Trophoblast cell (in vitro differentiated cells and primary cell): Measurements from ENCODE around the gene GABRB2.

Experiments
- DNase-seq, 2 donors: peaks; one replicate each; pipeline ENCODE4 v3.0.0-alpha.2; 2016
- H2AFZ ChIP-seq: 2 replicates; pipeline ENCODE4 v1.6.1; 2013; ENCODE audit warnings: low read length, moderate library complexity, mild to moderate bottlenecking; ENCODE audit not compliant: insufficient read depth, poor library complexity
- H2AK5ac ChIP-seq: 2 replicates; pipeline ENCODE4 v1.6.1; 2013; ENCODE audit warnings: mild to moderate bottlenecking, low read length
- H2BK120ac ChIP-seq: 2 replicates; pipeline ENCODE4 v1.6.1; 2013; ENCODE audit warnings: low read length, mild to moderate bottlenecking, moderate library complexity; ENCODE audit not compliant: insufficient read depth, poor library complexity
- H2BK12ac ChIP-seq: 2 replicates; pipeline ENCODE4 v1.6.1; 2013; ENCODE audit warnings: mild to moderate bottlenecking, low read length, moderate library complexity
- H2BK5ac ChIP-seq: 2 replicates; pipeline ENCODE4 v1.6.1; 2013; ENCODE audit warnings: low read length, low read depth, moderate library complexity, mild to moderate bottlenecking; ENCODE audit not compliant: poor library complexity
- H3K14ac ChIP-seq: 2 replicates; pipeline ENCODE4 v1.6.1; 2013; ENCODE audit warnings: mild to moderate bottlenecking, low read length
- H3K18ac ChIP-seq: 2 replicates; pipeline ENCODE4 v1.6.1; 2013; ENCODE audit warnings: mild to moderate bottlenecking, low read length
- H3K23ac ChIP-seq: 2 replicates; pipeline ENCODE4 v1.6.1; 2013; ENCODE audit warnings: low read length
- H3K27ac ChIP-seq: 2 replicates; pipeline ENCODE4 v1.5.1; 2013; ENCODE audit warnings: low read depth, mild to moderate bottlenecking, inconsistent platforms, low read length, moderate library complexity
- H3K27me3 ChIP-seq: 2 replicates; pipeline ENCODE4 v1.6.1; 2013; ENCODE audit warnings: inconsistent platforms, mild to moderate bottlenecking, low read length, moderate library complexity; ENCODE audit not compliant: insufficient read depth
- H3K36me3 ChIP-seq, 2 experiments: 1 replicate in 1 of 2; 2 replicates in 1 of 2; pipeline ENCODE4 v1.6.1; 2013; ENCODE audit warnings: low read length in 2 of 2, mild to moderate bottlenecking in 2 of 2, moderate library complexity in 1 of 2; ENCODE audit not compliant: insufficient read depth in 2 of 2, control insufficient read depth in 1 of 2
- H3K4ac ChIP-seq: 2 replicates; pipeline ENCODE4 v1.6.1; 2013; ENCODE audit warnings: low read depth, mild to moderate bottlenecking, low read length, moderate library complexity
- H3K4me1 ChIP-seq, 2 experiments: 1 replicate in 1 of 2; 2 replicates in 1 of 2; pipeline ENCODE4 v1.6.1; 2013; ENCODE audit warnings: low read length in 2 of 2, mild to moderate bottlenecking in 2 of 2, moderate library complexity in 1 of 2; ENCODE audit not compliant: insufficient read depth in 2 of 2, control insufficient read depth in 1 of 2
- H3K4me2 ChIP-seq: 2 replicates; pipeline ENCODE4 v1.6.1; 2013; ENCODE audit warnings: inconsistent platforms, mild to moderate bottlenecking, low read length, moderate library complexity
- H3K4me3 ChIP-seq: 2 replicates; pipeline ENCODE4 v1.5.1; 2013; ENCODE audit warnings: mild to moderate bottlenecking, low read depth, low read length, inconsistent platforms
- H3K79me1 ChIP-seq: one replicate; pipeline ENCODE4 v1.6.1; 2013; ENCODE audit warnings: low read length
- H3K79me2 ChIP-seq: 2 replicates; pipeline ENCODE4 v1.6.1; 2013; ENCODE audit warnings: low read length, mild to moderate bottlenecking; ENCODE audit not compliant: control insufficient read depth, insufficient read depth, poor library complexity
- H3K9ac ChIP-seq: 2 replicates; pipeline ENCODE4 v1.6.1; 2013; ENCODE audit warnings: mild to moderate bottlenecking, low read length
- H3K9me3 ChIP-seq: 2 replicates; pipeline ENCODE4 v1.6.1; 2013; ENCODE audit warnings: low read depth, mild to moderate bottlenecking, control low read depth, inconsistent platforms, low read length; ENCODE audit not compliant: insufficient read depth
- H4K12ac ChIP-seq: 2 replicates; pipeline ENCODE4 v1.6.1; 2013; ENCODE audit warnings: low read depth, mild to moderate bottlenecking, low read length, moderate library complexity
- H4K8ac ChIP-seq: 2 replicates; pipeline ENCODE4 v1.6.1; 2013; ENCODE audit warnings: low read depth, mild to moderate bottlenecking, low read length, moderate library complexity
- H4K91ac ChIP-seq: one replicate; pipeline ENCODE4 v1.6.1; 2013; ENCODE audit warnings: low read depth, mild to moderate bottlenecking, low read length, moderate library complexity
- WGBS: extraction: QIAGEN DNeasy Blood & Tissue Kit; methylation state at CpG from one replicate; pipeline ENCODE4 v1.1.7; 2013; ENCODE audit warnings: missing lambda C conversion rate; ENCODE audit not compliant: insufficient read length, insufficient coverage; ENCODE audit errors: extremely low coverage; 5-methylcytosine and 5-hydroxymethylcytosine counted together

GABRB2 gene

DNA sequence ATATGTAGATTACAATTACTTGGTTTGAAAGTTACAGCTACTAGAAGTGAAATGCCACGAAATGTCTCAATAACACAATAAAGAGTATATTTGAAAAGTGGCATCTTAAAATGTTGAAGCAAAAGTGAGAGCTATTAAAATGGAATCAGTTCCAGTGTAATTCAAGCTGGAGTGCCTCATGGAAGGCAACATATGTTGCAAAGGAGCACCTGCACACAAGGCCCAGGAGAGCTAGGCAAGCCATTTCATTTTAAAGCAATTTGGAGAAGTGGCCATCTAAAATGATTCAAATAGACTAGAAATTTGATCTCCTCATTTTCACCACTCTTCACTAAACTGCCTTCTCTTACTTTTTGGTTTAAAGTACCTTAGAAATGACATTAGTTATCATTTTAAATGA lies 167.8 kb downstream of the GABRB2 start:
- Histone ChIP-seq H2BK120ac (no peak overlapping the region), H3K27ac (no peak overlapping the region), H3K4me1 (no peaks in the 10 kb centered on the region), H3K79me2 (no peaks in the 10 kb centered on the region), H2AK5ac (no peak overlapping the region), H3K27me3 (no peaks in the 10 kb centered on the region), H3K14ac (no peak overlapping the region), H3K4ac (no peak overlapping the region), H2AFZ (no peak overlapping the region), H3K79me1 (no peaks in the 10 kb centered on the region), H3K23ac (no peak overlapping the region), H2BK12ac (no peak overlapping the region), H3K4me3 (no peak overlapping the region), H3K4me2 (no peak overlapping the region), H4K8ac (no peak overlapping the region), H3K18ac (no peak overlapping the region), H2BK5ac (no peak overlapping the region), H3K36me3 (no peaks in the 10 kb centered on the region), H4K91ac (no peak overlapping the region), H3K9me3 (no peaks in the 10 kb centered on the region), H3K9ac (no peak overlapping the region), H4K12ac (no peak overlapping the region)
- no CpG with 5 or more reads among the region's 1 CpG for WGBS
- no peak for DNase-seq

DNA sequence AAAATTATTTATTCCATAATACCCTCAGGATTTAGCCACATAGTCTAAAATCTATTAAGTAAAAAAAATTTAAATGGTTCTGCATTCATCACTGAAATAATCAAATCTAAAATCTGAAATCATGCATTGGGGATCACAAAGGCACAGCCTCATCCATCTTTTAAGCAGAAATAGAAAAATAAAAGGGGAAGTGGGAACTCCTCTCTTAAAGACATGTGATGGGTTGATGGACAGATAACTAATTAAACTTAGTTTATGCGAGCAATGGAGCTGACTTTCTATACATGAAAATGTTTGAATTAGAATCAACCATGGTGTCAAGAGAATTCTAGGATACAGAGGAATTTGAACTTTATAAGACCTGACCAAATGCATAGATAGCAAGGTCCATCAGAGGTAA lies 170.5 kb downstream of the GABRB2 start:
- H2AK5ac ChIP-seq = no peak overlapping the region
- H4K8ac ChIP-seq = no peak overlapping the region
- no peak overlapping the region for H2BK120ac ChIP-seq
- H3K4me1 ChIP-seq = no peaks in the 10 kb centered on the region
- H3K14ac ChIP-seq = no peak overlapping the region
- H3K18ac ChIP-seq = no peak overlapping the region
- H2AFZ ChIP-seq = no peak overlapping the region
- H2BK12ac ChIP-seq = no peak overlapping the region
- no peaks in the 10 kb centered on the region for H3K79me2 ChIP-seq
- H3K23ac ChIP-seq = no peak overlapping the region
- H2BK5ac ChIP-seq = no peak overlapping the region
- no peaks in the 10 kb centered on the region for H3K9me3 ChIP-seq
- no peak overlapping the region for H4K12ac ChIP-seq
- H3K4me3 ChIP-seq = no peak overlapping the region
- no peaks in the 10 kb centered on the region for H3K79me1 ChIP-seq
- no peak for DNase-seq
- no peak overlapping the region for H3K4ac ChIP-seq
- H3K27ac ChIP-seq = no peak overlapping the region
- no peak overlapping the region for H3K4me2 ChIP-seq
- no CpG with 5 or more reads among the region's 1 CpG for WGBS
- H3K27me3 ChIP-seq = no peaks in the 10 kb centered on the region
- no peak overlapping the region for H3K9ac ChIP-seq
- H4K91ac ChIP-seq = no peak overlapping the region
- no peaks in the 10 kb centered on the region for H3K36me3 ChIP-seq

DNA sequence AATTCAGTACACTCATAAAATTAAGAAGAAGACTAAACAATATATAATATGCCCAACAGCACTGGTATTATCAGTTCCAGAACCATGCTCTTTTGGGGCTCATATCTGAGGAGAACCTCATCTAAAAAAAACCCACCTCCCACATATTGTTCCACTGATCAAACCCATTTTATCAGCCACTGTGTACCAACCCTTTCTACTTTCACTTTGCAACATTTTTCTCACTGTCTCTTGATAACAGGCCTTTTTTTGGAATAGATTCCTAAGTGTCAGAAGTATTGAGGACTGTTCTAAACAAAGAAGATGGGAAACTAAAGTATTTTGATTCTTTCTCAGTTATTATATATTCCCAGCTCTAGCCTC lies 173.2 kb downstream of the GABRB2 start:
- no peak overlapping the region for H4K91ac ChIP-seq
- H3K27me3 ChIP-seq = no peaks in the 10 kb centered on the region
- H3K4ac ChIP-seq = no peak overlapping the region
- H3K4me1 ChIP-seq = no peaks in the 10 kb centered on the region
- no peak overlapping the region for H4K8ac ChIP-seq
- no peak overlapping the region for H2BK120ac ChIP-seq
- no peak overlapping the region for H3K4me2 ChIP-seq
- H2AFZ ChIP-seq = no peak overlapping the region
- no peaks in the 10 kb centered on the region for H3K9me3 ChIP-seq
- no peak overlapping the region for H3K23ac ChIP-seq
- H3K27ac ChIP-seq = no peak overlapping the region
- H2BK12ac ChIP-seq = no peak overlapping the region
- no peaks in the 10 kb centered on the region for H3K79me1 ChIP-seq
- no peak overlapping the region for H3K4me3 ChIP-seq
- H3K9ac ChIP-seq = no peak overlapping the region
- no peak overlapping the region for H4K12ac ChIP-seq
- no peak overlapping the region for H2BK5ac ChIP-seq
- no peaks in the 10 kb centered on the region for H3K36me3 ChIP-seq
- no peak overlapping the region for H2AK5ac ChIP-seq
- no peak overlapping the region for H3K18ac ChIP-seq
- no peak for DNase-seq
- no peaks in the 10 kb centered on the region for H3K79me2 ChIP-seq
- H3K14ac ChIP-seq = no peak overlapping the region

DNA sequence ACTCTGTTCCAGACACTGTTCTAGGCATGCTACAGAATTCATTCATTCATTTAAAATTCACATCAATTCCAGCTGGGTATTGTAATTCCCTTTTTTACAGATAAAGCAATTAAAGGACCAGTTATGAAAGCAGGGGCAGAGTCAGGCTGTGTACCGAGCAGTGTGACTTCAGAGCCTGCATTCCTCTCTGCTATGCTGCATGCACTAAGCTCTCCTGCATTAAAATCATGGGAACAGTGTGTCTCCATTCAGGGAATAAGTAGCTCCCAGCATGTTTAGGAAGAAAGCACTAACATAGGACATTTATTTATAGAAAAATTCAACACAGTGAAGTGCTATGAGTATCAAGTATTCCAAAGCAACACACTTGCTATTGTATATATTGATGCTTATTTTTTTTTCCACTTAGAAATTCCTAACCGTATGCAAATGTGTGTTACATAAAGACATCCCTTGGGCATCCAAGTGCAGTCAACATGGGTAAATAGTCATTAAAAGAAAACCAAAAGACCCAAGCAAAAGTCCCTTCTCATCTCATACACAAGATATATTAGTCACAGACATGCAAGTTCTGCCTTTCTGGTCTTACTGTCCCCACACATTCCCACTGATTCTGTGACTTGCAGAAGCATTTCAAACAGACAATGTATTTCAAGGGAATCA lies 173.7 kb downstream of the GABRB2 start:
- no peaks in the 10 kb centered on the region for H3K27me3 ChIP-seq
- no peak overlapping the region for H2BK5ac ChIP-seq
- no peak overlapping the region for H4K12ac ChIP-seq
- no peak for DNase-seq
- H3K9me3 ChIP-seq = no peaks in the 10 kb centered on the region
- H2BK120ac ChIP-seq = no peak overlapping the region
- H3K4me3 ChIP-seq = no peak overlapping the region
- H4K8ac ChIP-seq = no peak overlapping the region
- H3K4me2 ChIP-seq = no peak overlapping the region
- no peak overlapping the region for H3K4ac ChIP-seq
- H4K91ac ChIP-seq = no peak overlapping the region
- H3K79me2 ChIP-seq = no peaks in the 10 kb centered on the region
- H3K79me1 ChIP-seq = no peaks in the 10 kb centered on the region
- no peak overlapping the region for H2AK5ac ChIP-seq
- no peaks in the 10 kb centered on the region for H3K4me1 ChIP-seq
- no peak overlapping the region for H3K18ac ChIP-seq
- H3K9ac ChIP-seq = no peak overlapping the region
- H3K36me3 ChIP-seq = no peaks in the 10 kb centered on the region
- no peak overlapping the region for H2BK12ac ChIP-seq
- H3K27ac ChIP-seq = no peak overlapping the region
- no CpG with 5 or more reads among the region's 2 CpGs for WGBS
- no peak overlapping the region for H3K14ac ChIP-seq
- H2AFZ ChIP-seq = no peak overlapping the region
- H3K23ac ChIP-seq = no peak overlapping the region
